A204.1 (cell line): ENCODE measurements around the gene OR5M8.

Experiments used
- FAIRE-seq: peaks from 2 replicates; lab custom pipeline; 2012; peaks lifted over from hg19 to GRCh38; lab: Jason Lieb, UNC

The OR5M8 gene

GRCh38 chr11:56491270-56491669 lies at the start of gene OR5M8:
Gene OR5M8 (minus strand): TSS chr11:56491370. CDS start chr11:56491370, 0 bp downstream.
- no peak for FAIRE-seq

- no peak for FAIRE-seq
Measured at GRCh38 chr11:56533054-56533740, 42.0 kb upstream of the OR5M8 start.

DNA sequence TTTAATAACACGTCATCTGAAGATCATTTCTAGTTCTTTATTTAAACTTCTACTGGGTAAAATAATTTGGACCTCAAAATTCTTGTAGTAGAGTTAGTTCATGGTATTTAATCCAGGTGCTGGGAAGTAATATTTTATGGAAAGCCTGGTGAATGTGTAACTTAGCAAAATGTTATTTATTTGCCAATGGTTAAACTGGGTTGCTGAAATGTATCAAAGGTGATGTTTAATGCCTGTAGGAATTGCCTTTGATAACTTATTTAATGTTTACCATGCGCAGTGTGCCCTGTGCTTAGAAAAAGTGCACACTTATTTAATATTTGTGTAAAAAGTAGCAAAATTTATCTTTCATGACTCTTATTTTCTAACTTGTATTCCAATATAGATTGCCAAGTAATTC lies 40.7 kb upstream of the OR5M8 start:
- no peak for FAIRE-seq

GRCh38 chr11:56522008-56522407 lies 30.8 kb upstream of the OR5M8 start:
- FAIRE-seq: no peak

DNA sequence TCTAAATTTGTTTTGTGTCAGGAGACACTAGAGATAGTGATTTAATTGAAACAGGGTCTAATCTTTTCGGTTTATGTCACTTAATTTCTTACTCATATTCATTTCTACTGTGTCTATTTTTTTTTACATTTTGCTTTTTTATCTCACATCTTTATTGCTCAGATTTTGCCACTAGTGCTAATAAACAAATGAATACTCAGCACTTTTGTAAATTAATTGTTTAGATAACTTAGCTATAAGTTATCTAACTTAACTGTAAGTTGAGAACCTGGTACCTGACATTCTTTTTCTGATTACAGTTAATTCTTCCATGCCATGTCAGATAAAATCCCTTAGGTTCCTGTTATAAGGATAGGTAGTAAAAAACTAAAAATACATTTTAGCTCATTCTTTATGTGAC lies 22.1 kb upstream of the OR5M8 start:
- no peak for FAIRE-seq

DNA sequence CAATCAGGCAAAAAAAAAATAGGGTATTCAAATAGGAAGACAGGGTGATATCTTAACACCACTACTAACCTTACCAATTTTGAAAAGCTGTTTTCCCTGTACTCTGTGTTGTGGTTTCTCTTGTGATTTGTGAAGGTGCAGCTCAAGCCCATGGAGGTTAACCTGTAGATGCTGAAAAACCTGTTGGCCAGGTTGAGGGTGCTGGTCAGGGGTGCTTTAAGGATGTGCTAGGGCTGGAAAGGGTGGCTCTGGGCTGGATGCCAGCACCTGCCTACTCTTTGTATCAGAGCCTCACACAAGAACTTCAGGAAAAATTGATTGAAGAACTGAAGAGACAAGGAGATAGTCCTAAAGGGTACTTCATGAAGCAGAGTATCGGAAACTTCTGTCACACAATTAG lies 18.3 kb upstream of the OR5M8 start:
- no peak for FAIRE-seq

GRCh38 chr11:56497010-56497409 lies 5.8 kb upstream of the OR5M8 start:
- no peak for FAIRE-seq

- FAIRE-seq: no peak
Measured at GRCh38 chr11:56495117-56495516, 3.9 kb upstream of the OR5M8 start.

GRCh38 chr11:56486801-56487200 lies 4.4 kb downstream of the OR5M8 start:
- no peak for FAIRE-seq

GRCh38 chr11:56474729-56475235 lies 16.4 kb downstream of the OR5M8 start:
- no peak for FAIRE-seq

GRCh38 chr11:56473252-56473651 lies 17.9 kb downstream of the OR5M8 start, which contains the start of gene OR5M3:
Gene OR5M3 (minus strand): TSS chr11:56473352. CDS start chr11:56470497, 2,855 bp downstream.
- no peak for FAIRE-seq

DNA sequence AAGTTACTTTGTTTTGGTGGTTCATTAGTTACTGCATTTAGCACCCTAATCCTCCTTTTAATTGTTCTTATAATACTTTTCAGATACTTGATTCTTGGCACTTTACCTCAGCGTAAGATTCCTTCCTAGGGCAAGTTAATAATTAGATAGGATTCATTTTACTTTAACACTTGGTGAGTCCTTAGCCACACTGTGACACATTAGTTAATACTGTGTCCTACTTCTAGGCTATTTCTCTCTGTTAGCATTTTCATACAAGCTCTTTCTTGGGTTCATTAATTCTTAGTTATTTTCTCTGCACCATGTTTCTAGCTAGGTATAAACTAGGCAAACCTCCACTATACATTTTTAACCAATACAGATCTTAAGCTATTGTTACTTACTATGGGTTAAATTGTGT lies 34.1 kb downstream of the OR5M8 start:
- no peak for FAIRE-seq

DNA sequence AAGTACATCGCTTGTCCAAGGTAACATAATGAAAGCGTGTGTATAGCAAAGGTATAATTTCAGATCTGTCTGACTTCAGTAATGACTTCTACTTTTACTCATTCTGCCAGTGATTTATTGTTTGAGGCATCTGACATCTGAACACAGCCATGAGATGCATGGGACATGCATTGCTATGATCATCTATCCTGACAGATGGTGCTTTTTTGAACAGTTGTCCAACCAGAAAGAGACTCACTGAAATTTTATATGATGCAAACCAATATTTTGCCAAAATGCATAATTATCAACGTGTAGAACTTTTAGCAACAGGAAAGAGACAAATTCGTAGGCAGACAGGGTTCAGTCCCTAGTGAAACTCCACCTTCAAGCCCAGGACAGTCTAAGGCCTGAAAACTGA lies 37.6 kb downstream of the OR5M8 start:
- FAIRE-seq: no peak
